Measurements from ENCODE around the gene GNGT1. TPM values are rescaled to one million over a fixed set of nuclear protein-coding genes. Genes with fewer than 3 reads are reported as not detected.
A peak's percentile ranks its signal among the peaks of the same experiment; 100 is the strongest.

GNGT1 gene
- total RNA-seq, 1 donor = not detected

- no peaks in the 10 kb centered on the region for H3K36me3 ChIP-seq (ENCODE audit: insufficient read depth, low read length)
- no peaks in the 10 kb centered on the region for H3K27me3 ChIP-seq (ENCODE audit: insufficient read depth, low read length)
- no peaks in the 10 kb centered on the region for H3K9me3 ChIP-seq (ENCODE audit: low read depth, low read length)
- DNase-seq (ENCODE audit: insufficient read length, low spot score, missing footprints) = no peak
- no peak overlapping the region for H3K4me3 ChIP-seq (ENCODE audit: insufficient read depth, low read length)
- no peaks in the 10 kb centered on the region for H4K20me1 ChIP-seq (ENCODE audit: insufficient read depth, low read length)
- H3K4me1 ChIP-seq (ENCODE audit: insufficient read depth, low read length) = peaks cover 11% of the 10 kb centered on the region
- TF ChIP-seq CTCF (IDR thresholded peaks at IDR 0.05; ENCODE audit: extremely low read depth, low read depth, low read length) = no peak
- H3K27ac ChIP-seq (ENCODE audit: low read depth, low read length) = no peak overlapping the region
- no peaks in the 10 kb centered on the region for H3K79me2 ChIP-seq (ENCODE audit: insufficient read depth, low read length)
- no peak overlapping the region for H2AFZ ChIP-seq (ENCODE audit: low read length)
- H3K4me2 ChIP-seq (ENCODE audit: insufficient read depth, low read length) = no peak overlapping the region
Observed at GRCh38 chr7:93955304-93955703, 48.9 kb downstream of the GNGT1 start.

- Histone ChIP-seq H3K27me3 (ENCODE audit: insufficient read depth, low read length) (no peaks in the 10 kb centered on the region), H3K9me3 (ENCODE audit: low read depth, low read length) (no peaks in the 10 kb centered on the region), H3K27ac (ENCODE audit: low read depth, low read length) (no peak overlapping the region), H3K79me2 (ENCODE audit: insufficient read depth, low read length) (no peaks in the 10 kb centered on the region), H2AFZ (ENCODE audit: low read length) (no peak overlapping the region), H3K4me2 (ENCODE audit: insufficient read depth, low read length) (peak overlapping the region; percentile 55), H3K4me1 (ENCODE audit: insufficient read depth, low read length) (peaks cover 11% of the 10 kb centered on the region), H3K4me3 (ENCODE audit: insufficient read depth, low read length) (no peak overlapping the region), H3K36me3 (ENCODE audit: insufficient read depth, low read length) (no peaks in the 10 kb centered on the region), H4K20me1 (ENCODE audit: insufficient read depth, low read length) (no peaks in the 10 kb centered on the region)
- DNase-seq (ENCODE audit: insufficient read length, low spot score, missing footprints) = no peak
- TF ChIP-seq CTCF (IDR thresholded peaks at IDR 0.05; ENCODE audit: extremely low read depth, low read depth, low read length) = no peak
Observed at GRCh38 chr7:93957767-93958166, 51.4 kb downstream of the GNGT1 start.

- Histone ChIP-seq H3K79me2 (ENCODE audit: insufficient read depth, low read length) (no peaks in the 10 kb centered on the region), H2AFZ (ENCODE audit: low read length) (peak overlapping the region; percentile 16), H3K4me2 (ENCODE audit: insufficient read depth, low read length) (peak overlapping the region; percentile 55), H3K9me3 (ENCODE audit: low read depth, low read length) (no peaks in the 10 kb centered on the region), H3K27ac (ENCODE audit: low read depth, low read length) (no peak overlapping the region), H3K4me3 (ENCODE audit: insufficient read depth, low read length) (peak overlapping the region; percentile 5), H3K27me3 (ENCODE audit: insufficient read depth, low read length) (no peaks in the 10 kb centered on the region), H4K20me1 (ENCODE audit: insufficient read depth, low read length) (no peaks in the 10 kb centered on the region), H3K36me3 (ENCODE audit: insufficient read depth, low read length) (no peaks in the 10 kb centered on the region), H3K4me1 (ENCODE audit: insufficient read depth, low read length) (peaks cover 11% of the 10 kb centered on the region)
- no peak for DNase-seq (ENCODE audit: insufficient read length, low spot score, missing footprints)
- no peak for TF ChIP-seq CTCF (IDR thresholded peaks at IDR 0.05; ENCODE audit: extremely low read depth, low read depth, low read length)
Observed at GRCh38 chr7:93958216-93958615, 51.8 kb downstream of the GNGT1 start.

GRCh38 chr7:93958651-93959050 lies 52.3 kb downstream of the GNGT1 start:
- Histone ChIP-seq H3K4me3 (ENCODE audit: insufficient read depth, low read length) (no peak overlapping the region), H3K4me2 (ENCODE audit: insufficient read depth, low read length) (peak overlapping the region; percentile 55), H3K27ac (ENCODE audit: low read depth, low read length) (no peak overlapping the region), H2AFZ (ENCODE audit: low read length) (peak overlapping the region; percentile 16), H3K79me2 (ENCODE audit: insufficient read depth, low read length) (no peaks in the 10 kb centered on the region), H3K4me1 (ENCODE audit: insufficient read depth, low read length) (peaks cover 11% of the 10 kb centered on the region), H3K36me3 (ENCODE audit: insufficient read depth, low read length) (no peaks in the 10 kb centered on the region), H3K9me3 (ENCODE audit: low read depth, low read length) (no peaks in the 10 kb centered on the region), H3K27me3 (ENCODE audit: insufficient read depth, low read length) (no peaks in the 10 kb centered on the region), H4K20me1 (ENCODE audit: insufficient read depth, low read length) (no peaks in the 10 kb centered on the region)
- DNase-seq (ENCODE audit: insufficient read length, low spot score, missing footprints) = no peak
- TF ChIP-seq CTCF (IDR thresholded peaks at IDR 0.05; ENCODE audit: extremely low read depth, low read depth, low read length) = no peak

Small RNAs within 50 kb of the gene (small RNA-seq; reads per million reads assigned to genes)
- gene AC002076.2 = not detected

Other genes starting within 250 kb of the GNGT1 start
- gene TFPI2, start 15.8 kb upstream of the GNGT1 start, total RNA-seq = 8.7 and 10.6 TPM in 2 replicates
- gene GNG11, start 15.2 kb downstream of the GNGT1 start, total RNA-seq = 7.6 and 8.8 TPM in 2 replicates
- gene BET1, start 97.8 kb downstream of the GNGT1 start, total RNA-seq = 20.6 and 22.4 TPM in 2 replicates

Measured in osteoblast (primary cell).